ENCODE results near the gene NTN5.

NTN5 gene

GRCh38 chr19:48642862-48643261 is 30.0 kb downstream of the NTN5 start:
- Mint-ChIP-seq H3K4me1 (peaks cover 48% of the 10 kb centered on the region), H3K27ac (no peak overlapping the region), H3K4me3 (no peak overlapping the region), H3K36me3 (ENCODE audit: low read depth) (peaks cover 12% of the 10 kb centered on the region), H3K27me3 (ENCODE audit: low read depth, poor library complexity) (peaks cover 11% of the 10 kb centered on the region), H3K9me3 (no peaks in the 10 kb centered on the region)
- TF ChIP-seq CTCF (IDR thresholded peaks at IDR 0.05), result no peak
- DNase-seq, result no peak

GRCh38 chr19:48641850-48642249 is 31.0 kb downstream of the NTN5 start:
- H3K4me3 Mint-ChIP-seq, result no peak overlapping the region
- no peaks in the 10 kb centered on the region for H3K9me3 Mint-ChIP-seq
- peaks cover 12% of the 10 kb centered on the region for H3K36me3 Mint-ChIP-seq (ENCODE audit: low read depth)
- peaks cover 11% of the 10 kb centered on the region for H3K27me3 Mint-ChIP-seq (ENCODE audit: low read depth, poor library complexity)
- no peak overlapping the region for H3K27ac Mint-ChIP-seq
- no peak for TF ChIP-seq CTCF (IDR thresholded peaks at IDR 0.05)
- no peak for DNase-seq
- H3K4me1 Mint-ChIP-seq, result peaks cover 43% of the 10 kb centered on the region

- no peak for TF ChIP-seq CTCF (IDR thresholded peaks at IDR 0.05)
- H3K36me3 Mint-ChIP-seq (ENCODE audit: low read depth), result peaks cover 12% of the 10 kb centered on the region
- peaks cover 40% of the 10 kb centered on the region for H3K4me1 Mint-ChIP-seq
- H3K9me3 Mint-ChIP-seq, result no peaks in the 10 kb centered on the region
- H3K27me3 Mint-ChIP-seq (ENCODE audit: low read depth, poor library complexity), result peaks cover 7% of the 10 kb centered on the region
- no peak for DNase-seq
- peak overlapping the region; percentile 86 for H3K27ac Mint-ChIP-seq
- no peak overlapping the region for H3K4me3 Mint-ChIP-seq
Measured at GRCh38 chr19:48639483-48640375, 33.1 kb downstream of the NTN5 start.

GRCh38 chr19:48638831-48639381 is 33.9 kb downstream of the NTN5 start:
- peaks cover 42% of the 10 kb centered on the region for H3K4me1 Mint-ChIP-seq
- peak overlapping the region; percentile 88 for H3K27ac Mint-ChIP-seq
- H3K4me3 Mint-ChIP-seq, result peak overlapping the region; percentile 92
- H3K9me3 Mint-ChIP-seq, result no peaks in the 10 kb centered on the region
- H3K36me3 Mint-ChIP-seq (ENCODE audit: low read depth), result peaks cover 12% of the 10 kb centered on the region
- peaks cover 7% of the 10 kb centered on the region for H3K27me3 Mint-ChIP-seq (ENCODE audit: low read depth, poor library complexity)
- peak; percentile 49 for DNase-seq
- no peak for TF ChIP-seq CTCF (IDR thresholded peaks at IDR 0.05)

- TF ChIP-seq CTCF (IDR thresholded peaks at IDR 0.05), result no peak
- peak overlapping the region; percentile 92 for H3K4me3 Mint-ChIP-seq
Measured at GRCh38 chr19:48637948-48638830, 34.6 kb downstream of the NTN5 start.

More at GRCh38 chr19:48637948-48638830, 34.6 kb downstream of the NTN5 start:
- Mint-ChIP-seq H3K36me3 (ENCODE audit: low read depth) (peaks cover 12% of the 10 kb centered on the region), H3K4me1 (peaks cover 49% of the 10 kb centered on the region), H3K9me3 (no peaks in the 10 kb centered on the region), H3K27ac (peak overlapping the region; percentile 97), H3K27me3 (ENCODE audit: low read depth, poor library complexity) (peaks cover 7% of the 10 kb centered on the region)
- peak; percentile 78 for DNase-seq
